KMS-11 (cell line): ENCODE measurements around the gene EPS15.

Experiments used
- H2AFZ ChIP-seq: fragments of 200-600 bp; sonication (generic); 2 replicates; pipeline ENCODE4 v1.6.1; 2016; ENCODE audit warnings: antibody characterized with exemption, mixed run types, low read depth
- H3K27ac ChIP-seq: fragments of 200-600 bp; sonication (generic); 2 replicates; pipeline ENCODE4 v1.6.1; 2016; ENCODE audit warnings: mild to moderate bottlenecking, mixed run types
- H3K27me3 ChIP-seq: fragments of 200-600 bp; sonication (generic); 2 replicates; pipeline ENCODE4 v1.6.1; 2017; ENCODE audit warnings: mild to moderate bottlenecking, low read depth, mixed run types, moderate library complexity; ENCODE audit not compliant: insufficient read depth
- H3K36me3 ChIP-seq: fragments of 200-600 bp; sonication (generic); 2 replicates; pipeline ENCODE4 v1.6.1; 2017; ENCODE audit warnings: mild to moderate bottlenecking, mixed run types; ENCODE audit not compliant: insufficient read depth
- H3K4me1 ChIP-seq: fragments of 200-600 bp; sonication (generic); 2 replicates; pipeline ENCODE4 v1.6.1; 2016; ENCODE audit warnings: mild to moderate bottlenecking, low read depth, mixed run types; ENCODE audit not compliant: poor library complexity, severe bottlenecking
- H3K4me2 ChIP-seq: fragments of 200-600 bp; sonication (generic); 2 replicates; pipeline ENCODE4 v1.7.0; 2016; ENCODE audit warnings: mild to moderate bottlenecking, mixed run types
- H3K4me3 ChIP-seq: fragments of 200-600 bp; sonication (generic); IDR thresholded peaks from 2 replicates; pipeline ENCODE4 v1.6.1; 2017; ENCODE audit warnings: low read depth, low read length, mixed read lengths; ENCODE audit not compliant: insufficient read depth
- H3K79me2 ChIP-seq: fragments of 200-600 bp; sonication (generic); 2 replicates; pipeline ENCODE4 v1.6.1; 2016; ENCODE audit warnings: low read depth, mixed run types; ENCODE audit not compliant: insufficient read depth
- H3K9ac ChIP-seq: fragments of 200-600 bp; sonication (generic); 2 replicates; pipeline ENCODE4 v1.6.1; 2016; ENCODE audit warnings: mild to moderate bottlenecking, mixed run types
- H4K20me1 ChIP-seq: fragments of 200-600 bp; sonication (generic); 2 replicates; pipeline ENCODE4 v1.6.1; 2016; ENCODE audit warnings: mild to moderate bottlenecking, mixed run types; ENCODE audit not compliant: insufficient read depth
- CTCF ChIP-seq: fragments of 200-600 bp; sonication (generic); conservative IDR thresholded peaks from 2 replicates; pipeline ENCODE4 v1.6.1; 2017; ENCODE audit warnings: low read depth, mild to moderate bottlenecking, antibody characterized with exemption, low read length, moderate library complexity, mixed read lengths

EPS15 gene

GRCh38 chr1:51306950-51307349 is 212.1 kb downstream of the EPS15 start:
- Histone ChIP-seq H2AFZ (no peak overlapping the region), H3K9ac (no peak overlapping the region), H3K36me3 (no peaks in the 10 kb centered on the region), H3K27ac (no peak overlapping the region), H3K4me2 (no peak overlapping the region), H3K79me2 (no peaks in the 10 kb centered on the region), H4K20me1 (no peaks in the 10 kb centered on the region), H3K4me1 (no peaks in the 10 kb centered on the region), H3K27me3 (no peaks in the 10 kb centered on the region), H3K4me3 (no peak overlapping the region)
- TF ChIP-seq CTCF, result no peak

- TF ChIP-seq CTCF, result no peak
- Histone ChIP-seq H2AFZ (no peak overlapping the region), H3K4me3 (no peak overlapping the region), H3K27ac (no peak overlapping the region), H4K20me1 (no peaks in the 10 kb centered on the region), H3K4me1 (no peaks in the 10 kb centered on the region), H3K79me2 (no peaks in the 10 kb centered on the region), H3K9ac (no peak overlapping the region), H3K4me2 (no peak overlapping the region), H3K36me3 (no peaks in the 10 kb centered on the region), H3K27me3 (no peaks in the 10 kb centered on the region)
Measured at GRCh38 chr1:51305371-51305823, 213.7 kb downstream of the EPS15 start.

DNA sequence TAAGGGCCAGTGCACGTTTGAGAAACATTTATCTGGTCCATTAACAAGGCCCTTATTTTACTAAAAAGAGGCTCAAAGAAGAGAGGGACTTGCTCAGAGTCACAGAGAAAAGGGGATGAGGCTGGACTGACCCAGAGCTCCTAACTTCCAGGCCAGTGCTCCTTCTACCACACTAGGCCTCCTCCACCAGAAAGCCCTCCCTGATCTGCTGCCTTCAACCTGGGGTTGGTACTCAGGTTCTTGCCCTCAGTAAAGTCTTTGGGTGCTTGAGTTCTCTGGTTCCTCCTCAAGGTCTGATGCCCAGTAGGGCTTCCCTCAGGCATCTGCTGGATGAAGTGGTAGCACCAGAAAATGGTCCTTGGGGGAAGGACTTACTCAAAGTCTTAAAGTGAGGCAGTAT is 214.7 kb downstream of the EPS15 start:
- H3K9ac ChIP-seq, result no peak overlapping the region
- no peak for TF ChIP-seq CTCF
- no peak overlapping the region for H3K27ac ChIP-seq
- no peaks in the 10 kb centered on the region for H3K36me3 ChIP-seq
- no peaks in the 10 kb centered on the region for H3K27me3 ChIP-seq
- no peak overlapping the region for H3K4me3 ChIP-seq
- H3K4me1 ChIP-seq, result no peaks in the 10 kb centered on the region
- H2AFZ ChIP-seq, result no peak overlapping the region
- no peak overlapping the region for H3K4me2 ChIP-seq
- no peaks in the 10 kb centered on the region for H3K79me2 ChIP-seq
- H4K20me1 ChIP-seq, result no peaks in the 10 kb centered on the region
